Pancreas (tissue), 10 donors: ENCODE measurements around the gene TFF1. TPM values are rescaled to one million over a fixed set of nuclear protein-coding genes. Genes with fewer than 3 reads are reported as not detected.

Source experiments
- ATAC-seq, 4 donors: fragments of 200-7000 bp; cut with Tn5 transposase; one replicate each; pipeline versions ENCODE4 v1.8.0 to v1.9.1; 2020; ENCODE audit warnings: mild to moderate bottlenecking in 4 of 4, moderate library complexity in 4 of 4
- DNase-seq, 6 donors: peaks; one replicate each; pipeline ENCODE4 v3.0.0-alpha.2; 2020
- FAIRE-seq: peaks from 2 replicates; lab custom pipeline; 2012; peaks lifted over from hg19 to GRCh38; lab: Jason Lieb, UNC
- H3K27ac ChIP-seq, 4 donors: fragments of 200-600 bp; sonication (generic); 1 replicate in 3 of 4; 2 replicates in 1 of 4; pipeline versions ENCODE4 v1.5.0 to v1.8.0; 2020
- H3K27me3 ChIP-seq, 4 donors: fragments of 200-600 bp; one replicate each; pipeline ENCODE4 v1.8.0; 2021
- H3K36me3 ChIP-seq, 3 donors: fragments of 200-600 bp; sonication (generic) in 1 of 3; one replicate each; pipeline versions ENCODE4 v1.5.0 to v1.8.0; 2020 to 2021
- H3K4me1 ChIP-seq, 3 donors: fragments of 200-600 bp; one replicate each; pipeline ENCODE4 v1.8.0; 2021
- H3K4me3 ChIP-seq, 4 donors: fragments of 200-600 bp; sonication (generic) in 2 of 4; one replicate each; pipeline versions ENCODE4 v1.5.0 to v1.8.0; 2020 to 2021
- H3K9me3 ChIP-seq, 4 donors: fragments of 200-600 bp; one replicate each; pipeline ENCODE4 v1.8.0; 2021
- CTCF ChIP-seq, 4 donors: fragments of 200-600 bp; sonication (generic) in 3 of 4; IDR thresholded peaks; one replicate each; pipeline versions ENCODE4 v1.5.0 to v1.8.0; 2021; ENCODE audit warnings: antibody characterized with exemption in 4 of 4
- WGBS, 2 donors: extraction: QIAGEN DNeasy Blood & Tissue Kit; methylation state at CpG; one replicate each; pipeline ENCODE4 v1.1.7; 2013; 5-methylcytosine and 5-hydroxymethylcytosine counted together
- intact Hi-C, 3 donors: fragments of 100-400 bp; cut with DNase I; formaldehyde crosslinking; loops; one replicate each; pipeline versions ENCODE4 v1.11.1 to v1.14.2; 2022
- polyA plus RNA-seq, 2 donors: library from polyadenylated mRNA; stranded (reverse); fragments of 200-250 nt; gene quantifications; one replicate each; pipeline ENCODE4 v1.2.3, GENCODE V29; 2013
- total RNA-seq, 6 donors: library from RNA; stranded (reverse); fragmentation: NEBNext Ultra II Directional in 4 of 6; extraction: Animal tissue kit (Norgen Biotek cat#: 25700) in 4 of 6; gene quantifications; one replicate each; pipeline versions ENCODE4 v1.2.1 to v1.2.4, GENCODE V29; 2021 to 2023
- donor health status: healthy with polysubstance abuse.
- donor health status: DM: no; HTN: no; CAD: no; lungs with moderate emphysema.
- donor health status: DM: no; HTN: no; CAD: no.
- donor health status: control.
- donor health status: control.
- donor health status: Bipolar disorder and iron deficiency.
- donor health status: DM: yes; HTN: yes; CAD: no.
- donor health status: DM: no; HTN: no; CAD: no.
- donor health status: DM: no; HTN: no; CAD: no.
- donor health status: DM: yes; HTN: yes; CAD: no.

Gene TFF1
- total and polyA plus RNA-seq, 8 donors, result 0.80 to 40.6 (median 2.9) TPM; not detected in 1

GRCh38 chr21:42385619-42386018, 19.3 kb upstream of the TFF1 start:
- no peak for TF ChIP-seq CTCF (IDR thresholded peaks at IDR 0.05)
- Histone ChIP-seq H3K4me1 (no peaks in the 10 kb centered on the region), H3K9me3 (no peaks in the 10 kb centered on the region), H3K27me3 (no peaks in the 10 kb centered on the region), H3K4me3 (no peak overlapping the region), H3K36me3 (no peaks in the 10 kb centered on the region), H3K27ac (no peak overlapping the region)
- peak in 1 of 6 donors; percentile 27 for DNase-seq
- WGBS, 2 donors, result 88 to 96% methylated on average over 5 of the region's 5 CpGs
- ATAC-seq, result no peak
- no peak for FAIRE-seq
- intact Hi-C loops, result loop anchor here in 1 of 3 donors (10.0 kb wide), 1 partner anchor 61 kb away; no protein-coding TSS in a partner anchor

- Histone ChIP-seq H3K27ac (no peak overlapping the region), H3K9me3 (no peaks in the 10 kb centered on the region), H3K4me1 (no peaks in the 10 kb centered on the region), H3K27me3 (no peaks in the 10 kb centered on the region), H3K36me3 (no peaks in the 10 kb centered on the region), H3K4me3 (no peak overlapping the region)
- TF ChIP-seq CTCF (IDR thresholded peaks at IDR 0.05), result no peak
- peak in 1 of 6 donors; percentile 2 for DNase-seq
- FAIRE-seq, result no peak
- intact Hi-C loops, result loop anchor here in 1 of 3 donors (10.0 kb wide), 1 partner anchor 60 kb away; no protein-coding TSS in a partner anchor
- WGBS, 2 donors, result 86 to 93% methylated on average over 2 of the region's 2 CpGs
- ATAC-seq, result no peak
These were observed 18.7 kb upstream of the TFF1 start for GRCh38 chr21:42384989-42385388.

GRCh38 chr21:42384156-42384945, 18.0 kb upstream of the TFF1 start:
- TF ChIP-seq CTCF (IDR thresholded peaks at IDR 0.05), result no peak
- peak in 2 of 6 donors; percentile 3 for DNase-seq
- no peaks in the 10 kb centered on the region for H3K36me3 ChIP-seq

GRCh38 chr21:42383331-42383730, 17.0 kb upstream of the TFF1 start:
- no peaks in the 10 kb centered on the region for H3K4me1 ChIP-seq
- DNase-seq, result no peak
- no peak for TF ChIP-seq CTCF (IDR thresholded peaks at IDR 0.05)
- WGBS, 2 donors, result 67 to 83% methylated on average over 6 of the region's 6 CpGs
- H3K27ac ChIP-seq, result no peak overlapping the region
- intact Hi-C loops, result loop anchor here in 1 of 3 donors (10.0 kb wide), 1 partner anchor 59 kb away; no protein-coding TSS in a partner anchor
- no peak overlapping the region for H3K4me3 ChIP-seq
- ATAC-seq, result no peak
- H3K36me3 ChIP-seq, result no peaks in the 10 kb centered on the region
- FAIRE-seq, result no peak
- no peaks in the 10 kb centered on the region for H3K9me3 ChIP-seq
- H3K27me3 ChIP-seq, result no peaks in the 10 kb centered on the region

More at GRCh38 chr21:42384156-42384945, 18.0 kb upstream of the TFF1 start:
- ATAC-seq (no peak), FAIRE-seq (no peak)
- Histone ChIP-seq H3K4me3 (no peak overlapping the region), H3K4me1 (no peaks in the 10 kb centered on the region), H3K9me3 (no peaks in the 10 kb centered on the region), H3K27ac (no peak overlapping the region), H3K27me3 (no peaks in the 10 kb centered on the region)
- intact Hi-C loops, result loop anchor here in 1 of 3 donors (10.0 kb wide), 1 partner anchor 60 kb away; no protein-coding TSS in a partner anchor
- WGBS, 2 donors, result 73 to 81% methylated on average over 8 of the region's 8 CpGs

GRCh38 chr21:42382915-42383314, 16.6 kb upstream of the TFF1 start:
- intact Hi-C loops, result loop anchor here in 1 of 3 donors (10.0 kb wide), 1 partner anchor 58 kb away; no protein-coding TSS in a partner anchor
- FAIRE-seq, result no peak
- Histone ChIP-seq H3K4me3 (no peak overlapping the region), H3K27ac (no peak overlapping the region), H3K36me3 (no peaks in the 10 kb centered on the region), H3K9me3 (no peaks in the 10 kb centered on the region), H3K27me3 (no peaks in the 10 kb centered on the region), H3K4me1 (no peaks in the 10 kb centered on the region)
- 74 to 93% methylated on average over 6 of the region's 6 CpGs for WGBS, 2 donors
- no peak for ATAC-seq
- TF ChIP-seq CTCF (IDR thresholded peaks at IDR 0.05), result no peak
- peak in 1 of 6 donors; percentile 8 for DNase-seq
